Epithelial cell of proximal tubule (primary cell): ENCODE measurements around the gene ADRM1. TPM values are rescaled to one million over a fixed set of nuclear protein-coding genes. Genes with fewer than 3 reads are reported as not detected.

Experiments
- DNase-seq: peaks from one replicate; pipeline ENCODE4 v3.0.0-alpha.2; 2011; ENCODE audit warnings: low read depth
- H3K4me3 ChIP-seq: 2 replicates; pipeline ENCODE4 v1.5.1; 2011; ENCODE audit warnings: low read depth, mild to moderate bottlenecking, low read length
- total RNA-seq: library from RNA; depleted of rRNA; stranded (reverse); fragments of >200 nt; gene quantifications from 2 replicates; pipeline ENCODE4 v1.2.3, GENCODE V29; 2015
- TF ChIP-seq, protein P1 (sequence below): conservative IDR thresholded peaks from 2 replicates; pipeline ENCODE4 v1.5.1; 2012; ENCODE audit warnings: low read depth, mild to moderate bottlenecking, low read length

Gene ADRM1
- total RNA-seq, 1 donor from 2014 or later = 227 TPM

DNA sequence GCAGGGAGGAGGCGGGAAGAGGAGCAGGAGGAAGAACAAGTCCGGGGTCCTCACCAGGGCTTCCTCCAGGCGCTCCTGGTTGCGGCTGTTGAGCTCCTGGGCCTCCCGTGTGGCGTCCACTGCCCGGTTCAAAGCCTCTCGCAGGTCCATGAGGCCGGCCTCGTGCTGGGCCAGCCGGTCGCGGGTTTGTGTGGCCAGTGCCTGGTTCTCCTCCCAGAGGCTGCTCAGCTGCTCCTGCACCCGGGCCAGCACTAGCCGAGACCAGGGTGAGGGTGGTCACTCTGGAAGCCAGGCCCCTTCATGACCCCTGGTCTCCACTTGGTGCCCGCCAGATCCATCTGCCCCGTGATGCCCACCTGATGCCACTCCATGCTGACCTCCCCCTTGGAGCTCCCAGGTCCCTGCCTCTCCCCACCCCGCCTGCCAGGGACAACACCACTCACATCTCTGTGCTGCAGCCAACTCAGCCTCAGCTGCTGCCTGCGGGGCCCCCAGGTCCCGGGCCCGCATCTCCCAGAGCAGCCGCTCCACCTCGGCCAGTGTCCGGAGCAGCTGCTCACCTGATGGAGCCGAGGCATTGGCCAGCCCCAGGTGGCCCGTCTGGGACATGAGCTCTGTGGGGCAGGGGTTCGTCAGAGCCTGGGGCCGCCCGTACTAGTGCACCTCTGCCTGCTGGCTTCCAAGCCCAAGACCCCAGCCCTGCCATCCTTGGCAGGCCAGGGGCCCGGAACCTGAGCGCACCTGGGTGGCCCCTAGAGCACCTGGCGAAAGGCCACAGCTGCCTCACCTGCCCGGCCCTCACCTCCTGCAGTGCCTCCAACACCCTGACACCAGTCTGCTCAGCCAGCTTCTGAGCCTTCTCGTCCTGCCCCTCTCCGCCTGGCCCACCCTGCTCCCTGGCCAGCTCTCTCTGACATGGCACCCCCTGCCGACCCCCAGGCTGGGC lies 15.9 kb downstream of the ADRM1 start:
- TF ChIP-seq, protein P1, sequence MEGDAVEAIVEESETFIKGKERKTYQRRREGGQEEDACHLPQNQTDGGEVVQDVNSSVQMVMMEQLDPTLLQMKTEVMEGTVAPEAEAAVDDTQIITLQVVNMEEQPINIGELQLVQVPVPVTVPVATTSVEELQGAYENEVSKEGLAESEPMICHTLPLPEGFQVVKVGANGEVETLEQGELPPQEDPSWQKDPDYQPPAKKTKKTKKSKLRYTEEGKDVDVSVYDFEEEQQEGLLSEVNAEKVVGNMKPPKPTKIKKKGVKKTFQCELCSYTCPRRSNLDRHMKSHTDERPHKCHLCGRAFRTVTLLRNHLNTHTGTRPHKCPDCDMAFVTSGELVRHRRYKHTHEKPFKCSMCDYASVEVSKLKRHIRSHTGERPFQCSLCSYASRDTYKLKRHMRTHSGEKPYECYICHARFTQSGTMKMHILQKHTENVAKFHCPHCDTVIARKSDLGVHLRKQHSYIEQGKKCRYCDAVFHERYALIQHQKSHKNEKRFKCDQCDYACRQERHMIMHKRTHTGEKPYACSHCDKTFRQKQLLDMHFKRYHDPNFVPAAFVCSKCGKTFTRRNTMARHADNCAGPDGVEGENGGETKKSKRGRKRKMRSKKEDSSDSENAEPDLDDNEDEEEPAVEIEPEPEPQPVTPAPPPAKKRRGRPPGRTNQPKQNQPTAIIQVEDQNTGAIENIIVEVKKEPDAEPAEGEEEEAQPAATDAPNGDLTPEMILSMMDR = no peak
- DNase-seq = no peak
- no peak overlapping the region for H3K4me3 ChIP-seq

DNA sequence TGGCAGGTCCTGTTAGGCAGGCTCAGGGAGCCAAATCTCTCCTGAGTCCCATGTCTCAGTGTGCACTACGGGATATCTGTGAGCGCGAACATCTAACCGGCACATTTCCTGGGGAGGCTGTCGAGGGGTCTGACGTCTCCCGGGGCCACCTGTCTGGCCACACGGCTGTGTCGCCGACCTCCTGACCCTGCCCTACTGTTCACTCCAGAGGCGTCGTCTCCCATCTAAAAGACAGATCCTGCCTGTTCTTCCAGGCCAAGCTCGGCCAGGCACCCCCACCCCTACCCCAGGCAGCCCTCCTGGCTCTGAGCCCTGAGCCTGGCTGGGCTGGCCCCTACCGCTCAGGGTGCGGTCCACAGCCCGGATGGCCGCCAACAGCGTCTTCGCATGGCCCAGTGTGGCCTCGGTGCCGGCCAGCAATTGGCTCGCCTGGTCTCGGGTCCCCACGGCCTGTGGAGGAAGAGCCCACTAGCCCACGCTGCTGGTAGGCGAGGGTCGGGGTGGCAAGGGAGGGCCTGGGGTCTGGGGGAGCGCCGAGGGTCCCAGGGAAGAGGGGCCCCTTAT lies 16.6 kb downstream of the ADRM1 start:
- no peak overlapping the region for H3K4me3 ChIP-seq
- TF ChIP-seq, protein P1 = no peak
- no peak for DNase-seq

GRCh38 chr20:62320581-62321354 lies 18.0 kb downstream of the ADRM1 start:
- H3K4me3 ChIP-seq = no peak overlapping the region
- TF ChIP-seq, protein P1 = no peak
- no peak for DNase-seq

- no peak for DNase-seq
- H3K4me3 ChIP-seq = no peak overlapping the region
- TF ChIP-seq, protein P1 = no peak
These were observed 18.7 kb downstream of the ADRM1 start for GRCh38 chr20:62321521-62321948.

DNA sequence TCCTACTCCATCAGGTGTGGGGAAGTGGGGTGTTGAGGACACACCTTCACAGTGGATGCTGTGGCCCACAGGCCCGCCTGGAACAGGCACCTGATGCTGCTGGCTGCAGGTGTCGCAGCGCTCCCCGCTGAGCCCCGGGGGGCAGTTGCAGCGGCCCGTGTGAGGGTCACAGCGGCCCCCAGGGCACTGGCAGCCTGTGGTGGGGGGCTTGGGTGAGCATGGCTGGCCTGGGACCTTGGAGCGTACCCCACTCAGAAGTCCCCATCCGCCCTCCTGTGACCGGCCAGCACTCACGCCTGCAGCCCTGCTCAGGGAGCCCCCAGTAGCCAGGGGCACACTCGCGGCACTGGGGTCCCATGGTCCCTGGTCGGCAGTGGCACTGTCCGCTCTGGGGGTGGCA lies 19.2 kb downstream of the ADRM1 start:
- DNase-seq = no peak
- TF ChIP-seq, protein P1 = no peak
- H3K4me3 ChIP-seq = no peak overlapping the region

- DNase-seq = no peak
- TF ChIP-seq, protein P1 = no peak
- H3K4me3 ChIP-seq = no peak overlapping the region
These were observed 19.8 kb downstream of the ADRM1 start for GRCh38 chr20:62322492-62323041.
